GM19468 (cell line): ENCODE data around the gene C3AR1.
"Not testable (repeated sequence)": the region's sequence is repeated elsewhere in the genome, so short reads cannot be mapped to it uniquely, and the experiment has no call there.

Source experiments
- ATAC-seq: cut with Tn5 transposase; IDR thresholded peaks from one replicate; pipeline ENCODE4 v1.9.1; 2021; ENCODE audit warnings: mild to moderate bottlenecking, moderate library complexity, moderate number of reproducible peaks; ENCODE audit not compliant: unreplicated experiment; ENCODE audit errors: extremely low read depth

Gene C3AR1

DNA sequence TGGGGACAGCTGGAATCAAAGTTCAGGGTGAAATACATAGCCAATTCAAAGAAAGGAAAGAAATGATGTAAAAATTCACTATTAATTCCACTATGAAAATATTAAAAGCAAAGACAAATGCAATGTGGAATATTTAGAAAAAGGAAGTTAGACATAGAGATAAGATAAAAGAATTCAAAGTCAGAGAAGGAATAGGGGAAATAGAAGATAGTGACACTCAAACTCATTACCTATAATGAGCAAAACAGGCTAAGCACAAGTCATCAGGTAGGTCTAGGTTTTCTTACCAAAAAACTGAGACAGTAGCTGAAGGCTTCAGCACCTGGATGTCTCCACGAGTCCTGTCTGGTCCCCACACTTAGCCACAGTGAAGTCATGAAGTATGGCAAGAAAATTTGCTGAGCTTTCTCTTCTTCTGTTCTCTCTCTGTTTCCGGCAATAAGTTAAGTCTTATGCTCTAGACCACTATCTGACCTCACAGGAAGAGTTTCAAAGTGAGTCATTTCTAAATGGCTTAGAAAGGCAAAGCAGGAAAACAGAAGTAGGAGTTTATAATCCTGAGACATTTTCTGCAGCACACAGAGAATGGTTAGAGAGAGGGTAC is at the start of gene C3AR1:
C3AR1 (minus strand) TSS at position 369 of the 604 bp plus-strand sequence. CDS start 6,174 bp downstream, outside the sequence.
- ATAC-seq, result no peak

DNA sequence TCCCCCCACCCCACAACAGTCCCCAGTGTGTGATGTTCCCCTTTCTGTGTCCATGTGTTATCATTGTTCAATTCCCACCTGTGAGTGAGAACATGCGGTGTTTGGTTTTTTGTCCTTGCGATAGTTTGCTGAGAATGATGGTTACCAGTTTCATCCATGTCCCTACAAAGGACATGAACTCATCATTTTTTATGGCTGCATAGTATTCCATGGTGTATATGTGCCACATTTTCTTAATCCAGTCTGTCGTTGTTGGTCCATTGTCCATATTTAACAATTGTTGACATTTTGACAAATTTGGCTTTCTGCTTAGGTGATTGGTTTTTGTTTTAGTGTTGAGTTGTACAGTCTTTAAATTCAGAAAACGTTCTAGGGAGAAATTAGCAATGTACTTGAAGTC is 47.0 kb upstream of the C3AR1 start:
- ATAC-seq, result not testable (repeated sequence)

DNA sequence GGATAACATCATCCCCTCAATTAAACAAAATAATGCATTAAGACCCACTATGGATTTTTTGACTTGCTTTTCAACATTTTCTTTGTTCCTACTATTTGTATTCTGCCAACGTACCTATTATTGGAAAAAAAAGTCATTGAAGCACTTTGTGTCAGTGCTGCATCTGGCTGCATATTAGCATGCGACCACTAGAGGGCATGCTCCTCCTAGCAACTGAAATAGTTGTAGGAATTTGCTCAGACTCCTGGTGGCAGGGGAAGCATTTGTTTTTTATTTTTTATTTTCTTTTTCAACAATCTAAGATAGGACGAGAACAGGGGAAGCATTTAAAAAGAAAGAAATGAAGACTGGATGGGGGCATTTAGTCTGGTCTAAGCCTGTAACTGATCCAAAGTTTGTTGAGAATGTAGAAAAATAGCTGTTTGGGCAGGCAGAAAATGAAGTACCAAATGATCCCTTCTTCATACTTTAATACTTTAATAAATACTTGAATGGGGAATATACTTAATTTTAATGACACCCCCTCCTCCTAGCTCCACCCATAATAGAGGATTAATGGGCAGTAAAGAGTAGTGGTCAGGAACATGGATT is 42.7 kb upstream of the C3AR1 start:
- ATAC-seq, result no peak

DNA sequence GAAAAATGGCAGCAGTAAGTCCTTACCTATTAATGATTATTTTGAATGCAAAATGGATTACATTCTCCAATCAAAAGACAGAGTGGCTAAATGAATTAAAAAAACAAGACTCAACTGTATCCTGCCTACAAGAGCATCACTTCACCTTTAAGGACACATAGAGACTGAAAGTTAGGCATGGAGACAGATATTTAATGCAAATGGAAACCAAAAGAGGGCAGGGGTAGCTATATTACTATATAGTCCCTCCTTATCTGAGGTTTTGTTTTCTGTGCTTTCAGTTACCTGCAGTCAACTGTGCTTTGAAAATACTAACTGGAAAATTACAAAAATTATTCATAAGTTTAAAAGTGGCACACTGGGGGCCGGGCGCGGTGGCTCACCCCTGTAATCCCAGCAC is 33.1 kb upstream of the C3AR1 start:
- ATAC-seq, result no peak

- no peak for ATAC-seq
These were observed 30.2 kb upstream of the C3AR1 start for GRCh38 chr12:8096281-8096915.

- ATAC-seq, result no peak
These were observed 27.1 kb upstream of the C3AR1 start for GRCh38 chr12:8093291-8093690.

GRCh38 chr12:8089716-8090115 is 23.6 kb upstream of the C3AR1 start:
- no peak for ATAC-seq

GRCh38 chr12:8089277-8089676 is 23.1 kb upstream of the C3AR1 start:
- not testable (repeated sequence) for ATAC-seq

DNA sequence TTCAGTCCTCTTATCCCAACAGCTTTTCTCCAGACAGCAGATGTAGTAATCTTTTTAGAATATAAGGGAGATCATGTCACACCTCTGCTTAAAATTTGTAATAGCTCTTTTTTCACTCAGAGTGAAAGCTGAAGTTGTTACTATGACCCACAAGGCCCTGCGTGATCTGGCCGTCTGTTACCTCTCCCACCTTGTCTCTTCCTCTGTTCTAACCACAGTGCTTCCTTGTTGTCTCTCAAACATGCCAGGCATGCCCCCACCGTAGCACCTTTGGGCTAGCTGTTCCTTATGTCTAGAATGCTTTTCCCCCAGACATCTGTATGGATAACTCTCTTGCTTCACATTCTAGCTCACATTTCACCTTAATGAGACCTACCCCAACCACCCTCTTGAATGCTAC is 22.4 kb upstream of the C3AR1 start:
- no peak for ATAC-seq

- no peak for ATAC-seq
These were observed 21.5 kb upstream of the C3AR1 start for GRCh38 chr12:8087666-8088065.

- ATAC-seq, result not testable (repeated sequence)
These were observed 18.2 kb upstream of the C3AR1 start for GRCh38 chr12:8084351-8084750.

GRCh38 chr12:8082808-8083100 is 16.6 kb upstream of the C3AR1 start:
- ATAC-seq, result no peak

- ATAC-seq, result no peak
These were observed 15.2 kb upstream of the C3AR1 start for GRCh38 chr12:8081251-8081920.

DNA sequence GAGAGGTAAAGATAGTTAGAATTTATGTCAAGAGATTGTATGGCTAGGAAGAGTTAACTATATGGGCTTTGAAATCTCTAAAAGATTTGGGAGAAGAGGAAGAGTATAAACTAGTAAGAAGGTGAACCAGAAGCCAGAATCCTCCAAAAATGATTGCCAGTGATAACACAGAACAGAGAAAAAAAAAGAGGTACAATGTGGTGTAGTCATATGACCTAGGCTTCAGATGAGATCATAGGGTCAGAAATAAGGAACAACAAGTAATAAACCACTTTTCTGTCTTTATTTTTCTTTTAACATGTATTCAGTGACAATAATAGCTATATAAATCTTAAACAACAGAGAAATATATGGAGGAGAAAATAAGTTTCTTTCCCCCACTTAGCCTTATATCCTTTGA is 14.0 kb upstream of the C3AR1 start:
- no peak for ATAC-seq

DNA sequence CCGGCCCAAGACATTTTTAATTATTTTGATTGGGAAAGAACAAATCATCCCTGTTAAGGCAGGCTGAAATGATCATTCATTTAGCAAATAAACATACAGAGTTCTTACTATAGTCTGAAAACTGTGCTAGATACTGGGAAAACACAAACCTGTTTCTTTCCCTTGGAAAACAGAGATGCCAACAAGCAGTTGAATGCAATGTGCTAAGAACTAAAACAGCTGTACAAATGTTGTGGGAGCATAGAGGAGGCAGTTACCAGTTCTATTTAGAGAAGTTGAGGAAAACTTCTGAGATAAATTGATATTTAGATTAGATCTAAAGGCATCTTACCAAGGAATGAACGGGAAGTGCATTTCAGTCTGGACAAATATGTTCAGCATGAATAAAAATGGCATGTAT is 12.8 kb upstream of the C3AR1 start:
- no peak for ATAC-seq

GRCh38 chr12:8078398-8078797 is 12.2 kb upstream of the C3AR1 start:
- ATAC-seq, result no peak

DNA sequence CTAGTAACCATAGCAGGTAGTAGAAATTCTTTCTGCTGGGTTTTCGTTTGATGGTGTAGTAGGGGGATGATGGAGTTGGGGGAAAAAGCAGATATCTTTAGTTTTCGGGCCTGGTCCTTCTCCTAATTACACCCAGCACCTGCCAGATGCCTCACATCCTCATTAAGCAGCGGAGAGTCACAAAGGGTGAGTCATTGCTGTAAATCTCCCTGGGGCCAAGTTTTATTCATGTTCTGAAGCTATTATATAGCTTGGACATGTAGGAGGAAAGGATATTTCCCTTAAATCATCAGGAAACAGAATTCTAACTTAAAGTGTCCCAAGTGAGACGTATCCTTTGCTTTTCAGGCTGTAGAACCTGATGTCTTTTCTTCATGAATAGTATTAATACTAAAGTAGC is 11.0 kb upstream of the C3AR1 start:
- no peak for ATAC-seq

GRCh38 chr12:8076366-8076765 is 10.2 kb upstream of the C3AR1 start:
- ATAC-seq, result no peak

GRCh38 chr12:8075935-8076334 is 9.8 kb upstream of the C3AR1 start:
- no peak for ATAC-seq

DNA sequence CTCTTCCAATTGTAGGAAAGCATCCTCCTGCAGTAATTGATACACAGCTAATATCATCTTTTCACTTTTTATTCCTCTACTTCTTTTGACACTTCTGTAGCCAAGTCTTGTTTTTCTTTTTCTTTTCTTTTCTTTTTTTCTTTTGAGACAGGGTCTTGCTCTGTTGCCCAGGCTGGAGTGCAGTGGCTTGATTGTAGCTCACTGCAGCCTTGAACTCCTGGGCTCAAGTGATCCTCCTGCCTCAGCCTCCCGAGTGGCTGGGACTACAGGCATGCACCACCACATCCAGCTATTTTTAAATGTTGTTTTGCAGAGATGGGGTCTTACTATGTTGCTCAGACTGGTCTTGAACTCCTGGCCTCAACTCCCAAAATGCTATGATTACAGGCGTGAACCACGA is 5.7 kb upstream of the C3AR1 start:
- ATAC-seq, result not testable (repeated sequence)

- no peak for ATAC-seq
These were observed 3.4 kb upstream of the C3AR1 start for GRCh38 chr12:8069582-8069981.
